Measurements from ENCODE around the gene SSC5D.

- no peak for TF ChIP-seq CTCF (IDR thresholded peaks at IDR 0.05)
- no peak for TF ChIP-seq POLR2A (IDR thresholded peaks at IDR 0.05)
These were observed 46.4 kb upstream of the SSC5D start for GRCh38 chr19:55441692-55442321.
